ENCODE results near the gene TMEM179.

The TMEM179 gene

GRCh38 chr14:104598039-104598909, 6.3 kb downstream of the TMEM179 start:
- DNase-seq: no peak

GRCh38 chr14:104597576-104597975, 7.0 kb downstream of the TMEM179 start:
- DNase-seq: no peak

GRCh38 chr14:104596927-104597351, 7.6 kb downstream of the TMEM179 start:
- no peak for DNase-seq

GRCh38 chr14:104596451-104596918, 8.1 kb downstream of the TMEM179 start:
- no peak for DNase-seq

- DNase-seq: no peak
Measured at GRCh38 chr14:104595911-104596450, 8.6 kb downstream of the TMEM179 start.

GRCh38 chr14:104595116-104595675, 9.4 kb downstream of the TMEM179 start:
- DNase-seq: no peak

- no peak for DNase-seq
Measured at GRCh38 chr14:104594310-104595046, 10.1 kb downstream of the TMEM179 start.

GRCh38 chr14:104593710-104594136, 10.8 kb downstream of the TMEM179 start:
- no peak for DNase-seq

GRCh38 chr14:104593241-104593701, 11.3 kb downstream of the TMEM179 start:
- no peak for DNase-seq

GRCh38 chr14:104592785-104593184, 11.8 kb downstream of the TMEM179 start:
- no peak for DNase-seq

GRCh38 chr14:104592292-104592672, 12.3 kb downstream of the TMEM179 start:
- no peak for DNase-seq

GRCh38 chr14:104591506-104592291, 12.9 kb downstream of the TMEM179 start:
- DNase-seq: no peak

GRCh38 chr14:104591031-104591430, 13.5 kb downstream of the TMEM179 start:
- DNase-seq: no peak

GRCh38 chr14:104590240-104590965, 14.2 kb downstream of the TMEM179 start:
- DNase-seq: no peak

GRCh38 chr14:104589338-104590195, 15.0 kb downstream of the TMEM179 start:
- DNase-seq: no peak

GRCh38 chr14:104588066-104588857, 16.3 kb downstream of the TMEM179 start:
- no peak for DNase-seq

- no peak for DNase-seq
Measured at GRCh38 chr14:104587641-104588040, 16.9 kb downstream of the TMEM179 start.

- DNase-seq: no peak
Measured at GRCh38 chr14:104586832-104587620, 17.5 kb downstream of the TMEM179 start.

Data from AML-193 (cell line).